ENCODE measurements around the gene TIMM13.

DNA sequence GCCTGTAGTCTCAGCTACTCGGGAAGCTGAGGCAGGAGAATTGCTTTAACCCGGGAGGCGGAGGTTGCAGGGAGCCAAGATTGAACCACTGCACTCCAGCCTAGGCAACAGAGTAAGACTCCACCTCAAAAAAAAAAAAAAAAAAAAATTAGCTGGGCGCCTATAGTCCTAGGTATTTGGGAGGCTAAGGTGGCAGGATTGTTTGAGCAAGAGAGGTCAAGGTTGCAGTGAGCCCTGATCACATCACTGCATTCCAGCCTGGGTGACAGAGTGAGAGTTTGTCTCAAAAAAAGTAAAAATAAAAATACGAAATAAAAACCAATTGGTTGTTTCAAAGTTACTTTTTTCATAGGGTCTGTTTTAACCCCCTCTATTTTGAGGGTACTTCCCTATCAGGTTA lies 30.7 kb upstream of the TIMM13 start:
- TF ChIP-seq, protein P1, sequence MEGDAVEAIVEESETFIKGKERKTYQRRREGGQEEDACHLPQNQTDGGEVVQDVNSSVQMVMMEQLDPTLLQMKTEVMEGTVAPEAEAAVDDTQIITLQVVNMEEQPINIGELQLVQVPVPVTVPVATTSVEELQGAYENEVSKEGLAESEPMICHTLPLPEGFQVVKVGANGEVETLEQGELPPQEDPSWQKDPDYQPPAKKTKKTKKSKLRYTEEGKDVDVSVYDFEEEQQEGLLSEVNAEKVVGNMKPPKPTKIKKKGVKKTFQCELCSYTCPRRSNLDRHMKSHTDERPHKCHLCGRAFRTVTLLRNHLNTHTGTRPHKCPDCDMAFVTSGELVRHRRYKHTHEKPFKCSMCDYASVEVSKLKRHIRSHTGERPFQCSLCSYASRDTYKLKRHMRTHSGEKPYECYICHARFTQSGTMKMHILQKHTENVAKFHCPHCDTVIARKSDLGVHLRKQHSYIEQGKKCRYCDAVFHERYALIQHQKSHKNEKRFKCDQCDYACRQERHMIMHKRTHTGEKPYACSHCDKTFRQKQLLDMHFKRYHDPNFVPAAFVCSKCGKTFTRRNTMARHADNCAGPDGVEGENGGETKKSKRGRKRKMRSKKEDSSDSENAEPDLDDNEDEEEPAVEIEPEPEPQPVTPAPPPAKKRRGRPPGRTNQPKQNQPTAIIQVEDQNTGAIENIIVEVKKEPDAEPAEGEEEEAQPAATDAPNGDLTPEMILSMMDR (IDR thresholded peaks at IDR 0.05) = no peak
- TF ChIP-seq EZH2 (IDR thresholded peaks at IDR 0.05; ENCODE audit: borderline replicate concordance, insufficient read depth, low read depth, low read length, poor library complexity, severe bottlenecking) = no peak

Measured in B cell (primary cell).